PC-9 (cell line): ENCODE results near the gene GNLY. TPM values are rescaled to one million over a fixed set of nuclear protein-coding genes. Genes with fewer than 3 reads are reported as not detected.
"Not testable (repeated sequence)": the region's sequence is repeated elsewhere in the genome, so short reads cannot be mapped to it uniquely, and the experiment has no call there.

Experiments used
- BruUV-seq: library from RNA; stranded (reverse); fragments of 400-500 nt; replicated peaks from 2 replicates; lab custom pipeline; 2021; lab: Mats Ljungman, UMichigan
- CTCF ChIA-PET: fragments of 300-600 bp; sonication (Branson Sonifier 250); formaldehyde crosslinking; loops from one replicate; lab custom pipeline; 2022; ENCODE audit warnings: antibody characterized with exemption; lab: Charles Lee
- POLR2A ChIA-PET: fragments of 300-600 bp; sonication (Branson Sonifier 250); formaldehyde crosslinking; loops from one replicate; lab custom pipeline; 2022; ENCODE audit warnings: antibody characterized with exemption; ENCODE audit not compliant: unreplicated experiment; lab: Charles Lee
- DNase-seq, 2 experiments: peaks; one replicate each; pipeline versions ENCODE4 v3.0.0 to v3.0.0-alpha.2; 2015 to 2022; ENCODE audit warnings: mixed read lengths in 1 of 2
- H2AFZ ChIP-seq: fragments of 200-600 bp; sonication (generic); 2 replicates; pipeline ENCODE4 v1.8.1; 2017; ENCODE audit warnings: antibody characterized with exemption
- H3F3A ChIP-seq: fragments of 200-600 bp; sonication (generic); 2 replicates; pipeline ENCODE4 v1.8.1; 2017; ENCODE audit warnings: antibody characterized with exemption, mild to moderate bottlenecking, low read depth; ENCODE audit not compliant: insufficient read depth
- H3K27ac ChIP-seq: fragments of 200-600 bp; sonication (generic); 2 replicates; pipeline ENCODE4 v1.6.1; 2016; ENCODE audit warnings: mixed run types
- H3K27me3 ChIP-seq: fragments of 200-600 bp; sonication (generic); 2 replicates; pipeline ENCODE4 v1.6.1; 2016; ENCODE audit warnings: low read depth, mixed run types; ENCODE audit not compliant: insufficient read depth
- H3K36me3 ChIP-seq: fragments of 200-600 bp; sonication (generic); 2 replicates; pipeline ENCODE4 v1.6.1; 2016; ENCODE audit warnings: low read depth, mixed run types
- H3K4me1 ChIP-seq: fragments of 200-600 bp; sonication (generic); replicated peaks from 2 replicates; pipeline ENCODE4 v1.6.1; 2016; ENCODE audit warnings: mixed run types; ENCODE audit not compliant: insufficient read depth
- H3K4me2 ChIP-seq: fragments of 200-600 bp; sonication (generic); 2 replicates; pipeline ENCODE4 v1.6.1; 2017; ENCODE audit warnings: mixed run types
- H3K4me3 ChIP-seq: fragments of 200-600 bp; sonication (generic); 2 replicates; pipeline ENCODE4 v1.6.1; 2016; ENCODE audit warnings: mixed run types
- H3K79me2 ChIP-seq: fragments of 200-600 bp; sonication (generic); 2 replicates; pipeline ENCODE4 v1.6.1; 2017; ENCODE audit warnings: low read depth, mixed run types
- H3K9me2 ChIP-seq: fragments of 200-600 bp; sonication (generic); 2 replicates; pipeline ENCODE4 v1.8.1; 2017; ENCODE audit warnings: mild to moderate bottlenecking; ENCODE audit not compliant: insufficient read depth
- H3K9me3 ChIP-seq: fragments of 200-600 bp; sonication (generic); 2 replicates; pipeline ENCODE4 v1.8.1; 2016; ENCODE audit warnings: low read depth; ENCODE audit not compliant: insufficient read depth
- H4K20me1 ChIP-seq: fragments of 200-600 bp; sonication (generic); 2 replicates; pipeline ENCODE4 v1.8.1; 2017; ENCODE audit not compliant: insufficient read depth
- EZH2 ChIP-seq: fragments of 200-600 bp; sonication (generic); IDR thresholded peaks from 2 replicates; pipeline ENCODE4 v1.8.0; 2017; ENCODE audit warnings: antibody characterized with exemption, low read depth
- intact Hi-C: fragments of 100-400 bp; cut with micrococcal nuclease; formaldehyde crosslinking; loops from one replicate; pipeline ENCODE4 v1.10.0; 2022; ENCODE audit not compliant: unreplicated experiment
- total RNA-seq: library from RNA; stranded (reverse); gene quantifications from 2 replicates; pipeline ENCODE4 v1.2.3, GENCODE V29; 2021
- TF ChIP-seq, protein P1 (sequence below): fragments of 200-600 bp; sonication (generic); conservative IDR thresholded peaks from 2 replicates; pipeline ENCODE4 v1.6.1; 2017; ENCODE audit warnings: mixed run types, antibody characterized with exemption, mild to moderate bottlenecking, moderate library complexity

Gene GNLY
- total RNA-seq, 1 experiment from 2014 or later: not detected

DNA sequence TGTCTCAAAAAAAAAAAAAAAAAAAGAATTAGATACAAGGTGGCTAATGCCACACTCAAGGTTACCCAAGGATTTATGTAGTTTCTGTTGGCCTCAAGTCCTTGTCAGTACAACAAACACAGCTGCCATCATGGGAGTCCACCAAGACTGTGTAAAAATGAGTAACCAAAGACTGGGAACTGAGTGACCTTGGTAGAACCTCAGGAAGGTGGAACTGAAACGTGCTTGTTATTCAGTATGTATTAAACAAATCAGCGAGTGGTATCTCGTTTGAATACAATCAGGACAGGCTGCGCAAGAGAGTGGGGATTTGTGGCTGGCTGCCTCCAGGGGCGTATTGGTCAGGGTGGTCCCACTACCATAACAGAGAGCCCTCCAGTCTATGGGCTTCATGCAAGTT lies 24.6 kb upstream of the GNLY start:
- intact Hi-C loops: no loop called here
- no TSS peak for BruUV-seq
- Histone ChIP-seq H3K36me3 (no peaks in the 10 kb centered on the region), H3K4me1 (peaks cover 15% of the 10 kb centered on the region), H3K9me2 (no peaks in the 10 kb centered on the region), H3K79me2 (no peaks in the 10 kb centered on the region), H3F3A (peaks cover 8% of the 10 kb centered on the region; the same call in 1 of the 2 replicates), H3K4me2 (no peak overlapping the region), H3K9me3 (no peaks in the 10 kb centered on the region), H4K20me1 (no peaks in the 10 kb centered on the region), H3K4me3 (no peak overlapping the region), H3K27me3 (no peaks in the 10 kb centered on the region), H2AFZ (no peak overlapping the region), H3K27ac (peak overlapping the region; percentile 47; the same call in 1 of the 2 replicates)
- ChIA-PET CTCF (no interaction called here), POLR2A (no interaction called here)
- no peak for DNase-seq
- TF ChIP-seq, protein P1, sequence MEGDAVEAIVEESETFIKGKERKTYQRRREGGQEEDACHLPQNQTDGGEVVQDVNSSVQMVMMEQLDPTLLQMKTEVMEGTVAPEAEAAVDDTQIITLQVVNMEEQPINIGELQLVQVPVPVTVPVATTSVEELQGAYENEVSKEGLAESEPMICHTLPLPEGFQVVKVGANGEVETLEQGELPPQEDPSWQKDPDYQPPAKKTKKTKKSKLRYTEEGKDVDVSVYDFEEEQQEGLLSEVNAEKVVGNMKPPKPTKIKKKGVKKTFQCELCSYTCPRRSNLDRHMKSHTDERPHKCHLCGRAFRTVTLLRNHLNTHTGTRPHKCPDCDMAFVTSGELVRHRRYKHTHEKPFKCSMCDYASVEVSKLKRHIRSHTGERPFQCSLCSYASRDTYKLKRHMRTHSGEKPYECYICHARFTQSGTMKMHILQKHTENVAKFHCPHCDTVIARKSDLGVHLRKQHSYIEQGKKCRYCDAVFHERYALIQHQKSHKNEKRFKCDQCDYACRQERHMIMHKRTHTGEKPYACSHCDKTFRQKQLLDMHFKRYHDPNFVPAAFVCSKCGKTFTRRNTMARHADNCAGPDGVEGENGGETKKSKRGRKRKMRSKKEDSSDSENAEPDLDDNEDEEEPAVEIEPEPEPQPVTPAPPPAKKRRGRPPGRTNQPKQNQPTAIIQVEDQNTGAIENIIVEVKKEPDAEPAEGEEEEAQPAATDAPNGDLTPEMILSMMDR: no peak
- no peak for TF ChIP-seq EZH2

DNA sequence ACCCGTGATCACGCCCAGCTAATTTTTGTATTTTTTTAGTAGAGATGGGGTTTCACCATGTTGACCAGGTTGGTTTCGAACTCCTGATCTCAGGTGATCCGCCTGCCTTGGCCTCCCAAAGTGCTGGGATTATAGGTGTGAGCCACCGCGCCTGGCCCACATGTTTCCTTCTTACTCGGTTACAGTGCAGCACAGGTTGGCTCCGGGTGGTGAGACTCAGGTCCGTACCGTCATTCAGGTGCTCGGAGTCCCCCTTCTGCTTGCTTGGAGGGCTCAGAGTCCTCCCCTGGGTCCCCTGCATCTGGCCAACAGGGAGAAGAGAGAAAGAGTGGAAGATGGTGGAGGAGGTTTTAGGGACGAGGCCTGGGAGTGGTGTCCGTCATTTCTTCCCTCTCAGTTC lies 23.7 kb upstream of the GNLY start:
- intact Hi-C loops, DNase-seq, H3K79me2 ChIP-seq, H3K27me3 ChIP-seq, H3K9me2 ChIP-seq, H4K20me1 ChIP-seq, H2AFZ ChIP-seq, H3K4me3 ChIP-seq, H3F3A ChIP-seq, BruUV-seq, CTCF ChIA-PET, H3K27ac ChIP-seq, H3K9me3 ChIP-seq, POLR2A ChIA-PET, H3K36me3 ChIP-seq, H3K4me2 ChIP-seq: not testable (repeated sequence)
- peaks cover 15% of the 10 kb centered on the region for H3K4me1 ChIP-seq

DNA sequence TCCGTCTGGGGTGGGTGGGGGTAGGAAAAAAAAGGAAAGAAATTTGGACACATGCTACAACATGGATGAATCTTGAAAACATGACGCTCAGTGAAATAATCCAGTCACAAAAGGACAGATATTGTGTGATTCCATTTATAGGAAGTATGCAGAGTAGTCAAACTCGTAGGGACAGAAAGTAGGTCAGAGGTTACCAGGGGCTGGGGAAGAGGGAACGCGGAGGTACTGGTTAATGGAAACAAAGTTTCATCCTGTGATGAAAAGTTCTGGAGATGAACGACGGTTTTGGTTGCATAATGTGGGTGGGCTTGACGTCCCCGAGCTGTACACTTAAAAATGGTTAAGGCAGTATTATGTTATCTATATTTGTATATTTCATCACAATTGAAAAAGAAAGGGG lies 21.7 kb upstream of the GNLY start:
- H3K9me2 ChIP-seq: no peaks in the 10 kb centered on the region
- no peak for DNase-seq
- ChIA-PET POLR2A (no interaction called here), CTCF (no interaction called here)
- H2AFZ ChIP-seq: no peak overlapping the region
- intact Hi-C loops: no loop called here
- BruUV-seq: no TSS peak
- H3K9me3 ChIP-seq: no peaks in the 10 kb centered on the region
- H4K20me1 ChIP-seq: no peaks in the 10 kb centered on the region
- H3K27me3 ChIP-seq: no peaks in the 10 kb centered on the region
- H3K4me1 ChIP-seq: peaks cover 15% of the 10 kb centered on the region
- H3K36me3 ChIP-seq: no peaks in the 10 kb centered on the region
- peaks cover 13% of the 10 kb centered on the region; the same call in 1 of the 2 replicates for H3F3A ChIP-seq
- H3K4me3 ChIP-seq: no peak overlapping the region
- TF ChIP-seq, protein P1: no peak
- no peak for TF ChIP-seq EZH2
- H3K79me2 ChIP-seq: no peaks in the 10 kb centered on the region
- H3K27ac ChIP-seq: no peak overlapping the region
- no peak overlapping the region for H3K4me2 ChIP-seq
